HG03060 (cell line): ENCODE data around the gene MAN2B2.

ENCODE experiments used
- ATAC-seq: cut with Tn5 transposase; IDR thresholded peaks from one replicate; pipeline ENCODE4 v1.9.1; 2021; ENCODE audit warnings: low read depth, moderate number of reproducible peaks; ENCODE audit not compliant: unreplicated experiment

Gene MAN2B2

DNA sequence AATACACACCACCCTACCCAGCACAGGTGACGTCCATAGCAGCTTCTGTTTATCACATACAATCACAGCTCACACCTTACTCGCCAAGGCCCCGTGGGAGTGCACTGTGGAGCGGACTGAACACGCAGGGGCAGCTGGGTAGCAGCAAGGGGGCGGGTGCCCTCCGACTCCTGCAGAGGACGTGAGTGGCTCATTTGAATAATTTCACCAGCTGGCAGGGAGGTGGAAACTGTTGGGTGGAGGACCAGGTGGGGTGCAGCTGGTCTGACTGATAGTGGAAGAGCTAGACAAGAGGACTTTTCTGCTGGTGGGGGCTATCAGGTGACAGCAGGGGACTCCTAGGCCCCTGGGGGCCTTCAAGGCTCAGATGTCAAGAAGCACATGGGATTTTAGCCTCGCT lies 16.3 kb downstream of the MAN2B2 start:
- no peak for ATAC-seq

DNA sequence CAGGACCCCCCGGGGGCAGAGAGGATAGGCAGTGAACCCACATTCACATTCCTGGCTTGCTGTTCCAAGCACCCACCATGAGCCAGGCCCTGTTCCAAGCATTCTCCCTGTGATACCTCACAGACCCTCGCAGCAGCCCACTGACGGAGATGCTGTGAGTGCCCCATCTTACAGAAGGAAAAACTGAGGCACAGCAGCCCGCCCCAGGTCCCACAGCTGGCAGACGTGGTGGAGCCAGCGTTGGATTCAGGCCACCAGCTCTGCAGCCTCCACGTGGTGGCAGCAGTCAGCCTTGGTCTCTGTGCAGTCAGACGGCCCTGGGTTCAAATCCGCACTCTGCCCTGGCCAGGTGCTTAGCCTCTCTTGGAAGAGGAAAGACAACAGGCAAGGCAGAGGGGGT lies 16.8 kb downstream of the MAN2B2 start:
- no peak for ATAC-seq

DNA sequence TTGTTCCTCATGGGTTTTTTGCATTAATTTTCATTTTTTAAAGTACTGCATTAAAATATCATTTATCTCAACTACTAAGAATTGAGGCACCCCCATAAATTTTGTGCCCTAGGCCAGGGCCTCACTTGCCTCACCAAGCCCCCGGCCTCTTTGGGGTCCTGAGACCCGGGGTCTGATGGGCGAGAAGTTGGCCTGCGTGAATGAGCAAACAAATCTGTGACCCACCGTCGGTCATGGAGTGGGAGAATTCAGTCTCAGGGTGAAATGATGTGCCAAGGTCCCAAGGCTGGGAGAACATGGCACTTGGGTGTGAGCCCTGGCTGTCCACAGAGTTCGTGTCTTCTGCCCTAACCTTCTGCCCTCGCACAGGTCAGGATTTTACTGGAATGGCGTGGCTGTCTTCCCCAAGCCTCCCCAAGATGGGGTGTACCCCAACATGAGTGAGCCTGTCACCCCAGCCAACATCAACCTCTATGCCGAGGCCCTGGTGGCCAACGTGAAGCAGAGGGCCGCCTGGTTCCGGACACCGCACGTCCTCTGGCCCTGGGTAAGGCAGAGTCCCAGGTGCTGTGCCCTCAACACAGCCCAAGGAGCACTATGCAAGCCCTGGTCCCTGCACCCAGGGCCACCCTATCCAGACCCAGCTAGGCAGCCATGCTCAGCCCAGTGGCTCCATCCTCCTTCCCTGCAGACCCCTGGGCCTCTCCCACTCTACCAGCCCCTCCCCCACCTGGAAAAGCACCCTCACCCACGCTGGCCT lies 18.0 kb downstream of the MAN2B2 start:
- no peak for ATAC-seq

DNA sequence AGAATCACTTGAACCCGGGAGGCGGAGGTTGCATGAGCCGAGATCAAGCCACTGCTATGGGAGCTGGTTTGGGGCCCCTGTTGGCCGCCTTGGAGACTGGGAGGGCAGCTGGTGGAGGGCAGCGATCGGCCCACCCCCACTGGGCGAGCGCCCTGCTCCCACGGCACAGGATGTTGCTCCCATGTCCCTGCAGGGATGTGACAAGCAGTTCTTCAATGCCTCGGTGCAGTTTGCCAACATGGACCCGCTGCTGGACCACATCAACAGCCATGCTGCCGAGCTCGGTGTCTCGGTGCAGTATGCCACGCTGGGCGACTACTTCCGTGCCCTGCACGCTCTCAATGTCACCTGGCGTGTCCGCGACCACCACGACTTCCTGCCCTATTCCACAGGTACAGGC lies 19.4 kb downstream of the MAN2B2 start:
- ATAC-seq = no peak

DNA sequence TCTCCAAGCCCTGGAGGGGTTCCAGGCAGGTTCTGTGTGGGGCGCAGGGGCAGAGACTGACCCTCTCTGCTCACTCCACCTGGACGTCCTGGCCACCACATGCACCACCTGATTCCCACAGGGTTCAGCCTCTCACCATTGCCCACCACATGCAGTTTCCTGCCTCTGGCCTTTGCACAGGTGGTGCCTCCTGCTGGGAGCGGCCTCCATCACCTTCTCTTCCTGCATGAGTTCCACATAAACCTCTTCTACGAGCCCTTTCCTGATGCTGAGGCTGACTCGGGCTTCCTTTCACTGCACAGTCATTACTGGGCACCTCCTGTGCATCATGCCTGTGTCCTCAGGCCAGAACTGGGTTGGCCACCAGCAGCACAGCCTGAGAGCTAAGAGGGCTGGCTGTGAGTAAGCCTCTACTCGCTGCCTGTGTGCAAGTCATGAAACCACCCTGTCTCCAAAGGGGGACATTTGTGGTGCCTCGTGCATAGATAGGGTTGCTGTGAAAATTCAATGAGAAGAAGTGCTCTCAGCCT lies 19.9 kb downstream of the MAN2B2 start:
- ATAC-seq = no peak

DNA sequence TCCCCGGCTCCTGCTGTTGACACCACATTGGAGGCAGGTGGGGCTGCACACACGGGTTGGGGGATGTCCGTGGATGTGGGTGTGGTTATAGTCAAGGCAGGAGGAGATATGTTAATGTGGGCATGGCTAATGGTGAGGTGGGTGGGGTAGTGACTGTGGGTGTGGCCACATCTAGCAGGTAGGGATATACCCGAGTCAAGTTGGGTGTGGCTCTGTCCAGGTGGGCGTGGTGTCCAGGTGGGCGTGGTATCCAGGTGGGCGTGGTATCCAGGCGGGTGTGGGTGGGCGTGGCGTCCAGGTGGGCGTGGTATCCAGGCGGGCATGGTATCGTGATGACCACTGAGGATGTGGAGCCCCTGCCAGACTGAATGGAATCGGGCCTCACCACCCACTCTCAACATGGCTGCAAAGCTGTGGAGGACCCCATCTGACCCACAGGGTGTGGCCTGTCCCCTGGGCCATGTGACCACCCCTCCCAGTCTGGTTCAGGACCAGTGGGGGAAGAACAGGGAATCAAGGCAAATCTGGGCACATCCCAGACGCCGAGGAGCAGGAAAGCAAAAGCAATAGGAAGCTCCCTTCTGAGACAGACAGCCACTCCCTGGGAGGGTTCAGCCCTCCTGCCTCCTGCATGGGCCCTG lies 21.0 kb downstream of the MAN2B2 start:
- no peak for ATAC-seq

DNA sequence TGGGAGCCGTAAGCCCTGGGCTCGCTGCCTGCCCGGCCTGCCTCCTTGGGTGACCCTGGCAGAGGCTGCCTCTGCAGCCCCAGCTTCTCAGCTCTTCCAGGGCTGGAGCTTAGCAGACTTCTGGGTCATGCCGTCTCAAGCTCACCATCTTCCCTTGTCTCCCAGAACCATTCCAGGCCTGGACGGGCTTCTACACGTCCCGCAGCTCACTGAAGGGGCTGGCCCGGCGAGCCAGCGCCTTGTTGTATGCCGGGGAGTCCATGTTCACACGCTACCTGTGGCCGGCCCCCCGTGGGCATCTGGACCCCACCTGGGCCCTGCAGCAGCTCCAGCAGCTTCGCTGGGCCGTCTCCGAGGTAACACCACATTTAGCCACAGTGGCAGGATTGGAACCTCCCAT lies 22.0 kb downstream of the MAN2B2 start:
- no peak for ATAC-seq

DNA sequence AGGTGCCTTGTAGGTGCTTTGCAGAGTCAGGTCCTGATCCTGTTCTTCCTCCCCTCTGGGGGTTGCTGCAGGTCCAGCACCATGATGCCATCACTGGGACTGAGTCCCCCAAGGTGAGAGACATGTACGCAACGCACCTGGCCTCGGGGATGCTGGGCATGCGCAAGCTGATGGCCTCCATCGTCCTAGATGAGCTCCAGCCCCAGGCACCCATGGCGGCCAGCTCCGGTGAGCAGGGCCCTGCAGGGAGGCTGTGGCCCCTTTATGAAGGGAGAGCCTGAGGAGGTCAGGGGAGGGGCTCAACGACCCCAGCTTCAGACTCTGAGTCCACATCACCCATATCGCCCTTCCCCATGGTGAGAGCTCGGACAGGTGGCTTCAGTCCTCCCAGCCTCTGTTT lies 23.1 kb downstream of the MAN2B2 start:
- no peak for ATAC-seq

DNA sequence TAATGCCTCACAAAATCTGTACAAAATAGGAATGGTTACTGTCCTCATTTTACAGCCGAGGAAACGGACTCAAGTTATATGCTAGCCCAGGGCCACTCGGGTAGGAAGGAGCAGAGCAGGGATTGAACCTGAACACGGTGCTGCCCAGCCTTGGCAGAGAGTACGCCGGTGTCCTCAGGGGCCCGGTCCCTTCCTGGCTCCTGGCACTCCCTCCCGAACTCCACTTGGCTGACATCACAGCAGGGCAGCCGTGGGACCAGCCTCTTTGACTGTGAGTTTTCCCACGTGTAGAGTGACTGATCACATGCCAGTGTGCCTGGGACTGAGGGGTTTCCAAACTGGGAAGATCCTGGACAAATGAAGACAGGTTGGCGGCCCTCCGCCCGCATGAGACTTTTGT lies 23.7 kb downstream of the MAN2B2 start:
- ATAC-seq = no peak

DNA sequence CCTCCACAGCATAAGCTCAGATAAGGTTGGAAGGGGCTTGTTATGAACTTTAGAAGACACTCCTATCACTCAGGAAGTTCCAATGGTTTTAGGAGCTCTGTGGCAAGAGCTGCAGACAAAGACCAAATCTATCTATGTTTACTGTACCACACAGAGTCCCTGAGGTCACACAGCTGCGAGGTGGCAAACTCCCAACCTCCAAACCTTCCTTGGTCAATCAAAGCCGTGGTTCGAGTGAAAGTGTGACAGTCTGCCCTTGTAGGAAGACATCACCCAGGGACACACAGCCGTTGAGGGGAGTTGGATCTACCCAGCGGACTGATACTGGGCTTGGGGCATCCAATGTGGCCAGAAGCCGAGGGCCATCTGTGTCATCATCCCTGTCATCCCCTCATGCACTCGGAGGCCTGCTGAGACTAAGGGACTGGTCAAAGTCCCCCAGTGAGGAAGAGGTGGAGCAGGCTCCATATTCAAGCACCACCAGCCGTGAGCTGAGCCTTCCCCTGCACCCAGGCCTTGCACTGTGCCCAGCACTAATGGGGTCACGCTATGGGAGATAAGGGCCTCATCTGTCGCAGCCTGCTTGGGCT lies 26.8 kb downstream of the MAN2B2 start:
- no peak for ATAC-seq

DNA sequence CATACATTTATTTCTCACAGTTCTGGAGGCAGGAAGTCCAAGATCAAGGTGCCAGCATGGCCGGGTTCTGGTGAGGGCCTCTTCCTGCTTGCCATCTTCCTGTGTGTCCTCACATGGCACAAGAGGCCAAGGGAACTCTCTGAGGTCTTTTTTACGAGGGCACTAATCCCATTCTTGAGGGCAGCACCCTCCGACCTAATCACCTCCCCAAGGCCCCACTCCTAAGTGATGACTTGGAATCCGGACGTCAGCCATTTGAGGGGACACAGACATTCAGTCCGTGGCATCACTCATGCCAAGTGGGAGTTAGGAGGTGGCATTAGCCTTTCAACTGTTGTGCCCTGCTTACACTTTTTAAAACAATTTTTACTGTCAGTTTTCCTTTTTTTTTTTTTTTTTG lies 27.3 kb downstream of the MAN2B2 start:
- no peak for ATAC-seq

DNA sequence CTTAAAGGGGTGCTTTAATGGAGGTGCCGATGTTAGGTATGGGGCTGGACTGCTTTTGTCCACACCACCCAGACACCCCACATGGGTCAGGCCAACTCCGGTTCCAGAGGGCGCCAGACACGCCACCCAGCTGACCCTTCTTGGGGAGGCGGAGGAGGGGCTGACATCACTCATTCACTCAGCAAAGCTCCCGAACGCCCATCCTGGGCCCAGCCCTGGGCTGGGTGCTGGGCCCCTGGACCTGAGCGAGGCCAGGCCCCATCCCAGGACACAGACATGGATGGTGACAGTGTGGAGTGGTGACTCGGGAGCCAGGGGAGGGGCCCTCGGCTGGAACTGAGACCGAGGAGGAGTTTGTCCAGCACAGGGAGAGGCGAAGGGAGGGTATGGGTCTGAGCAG lies 28.1 kb downstream of the MAN2B2 start:
- ATAC-seq = no peak

DNA sequence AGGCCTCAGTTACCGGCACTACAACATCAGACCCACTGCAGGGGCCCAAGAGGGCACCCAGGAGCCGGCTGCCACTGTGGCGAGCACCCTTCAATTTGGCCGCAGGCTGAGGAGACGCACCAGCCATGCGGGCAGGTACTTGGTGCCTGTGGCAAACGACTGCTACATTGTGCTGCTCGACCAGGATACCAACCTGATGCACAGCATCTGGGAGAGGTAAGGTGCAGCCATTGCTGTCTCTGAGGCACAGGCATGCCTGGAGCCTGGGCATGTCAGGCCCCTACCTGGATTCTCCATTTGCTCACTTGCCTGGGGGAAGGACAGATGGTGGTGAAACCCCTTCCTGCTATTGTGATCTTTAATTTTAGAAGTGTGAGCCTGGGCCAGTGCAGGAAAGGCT lies 30.1 kb downstream of the MAN2B2 start:
- no peak for ATAC-seq

DNA sequence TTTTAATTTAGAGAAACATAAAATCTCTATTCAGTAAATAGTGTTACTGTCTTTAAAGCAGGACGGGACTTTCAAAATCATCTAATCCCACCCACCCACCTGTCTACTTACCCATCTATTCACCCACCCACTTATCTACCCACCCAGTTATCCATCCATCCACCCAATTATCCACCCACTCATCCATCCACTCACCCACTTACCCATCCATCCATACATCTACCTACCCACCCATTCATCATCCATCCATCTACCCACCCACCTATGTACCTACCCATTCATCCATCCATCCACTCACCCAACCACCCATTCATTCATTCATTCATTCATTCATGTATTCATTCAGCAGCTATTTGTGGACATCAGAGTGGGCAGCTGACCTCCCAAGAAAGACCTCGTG lies 30.6 kb downstream of the MAN2B2 start:
- ATAC-seq = no peak

DNA sequence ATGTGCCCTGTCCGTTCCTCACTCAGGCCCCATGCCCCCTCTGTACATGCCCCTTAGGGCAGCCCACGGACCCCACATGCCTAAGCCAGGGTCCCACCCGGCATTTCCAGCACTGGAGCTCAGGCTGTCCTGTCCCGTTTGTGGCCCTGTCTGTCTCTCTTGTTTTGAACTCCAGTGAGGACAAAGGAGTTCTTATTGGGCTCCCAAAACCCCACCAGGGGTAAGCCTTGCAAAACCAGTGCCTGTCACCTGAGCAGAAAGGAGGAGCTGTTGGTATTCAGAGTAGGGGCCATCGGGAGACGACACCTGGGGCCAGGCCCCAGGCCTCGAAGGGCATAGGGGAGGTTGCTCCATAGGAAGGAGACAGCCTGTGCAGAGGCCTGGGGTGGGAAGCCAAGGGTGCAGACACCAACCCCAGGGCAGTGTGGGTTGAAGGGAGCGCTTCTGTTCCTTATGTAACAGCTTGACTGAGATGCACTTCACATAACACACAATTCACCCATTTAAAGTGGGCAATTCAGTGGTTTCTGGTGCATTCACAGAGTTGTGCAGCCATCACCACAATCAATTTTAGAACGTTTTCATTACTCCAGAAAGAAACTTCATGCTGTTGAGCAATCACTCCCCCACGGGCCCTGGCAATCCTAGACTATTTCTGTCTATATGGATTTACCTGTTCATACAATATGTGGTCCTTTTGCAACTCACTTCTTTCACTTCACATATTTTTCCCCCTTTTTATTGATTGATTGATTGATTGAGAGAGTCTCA lies 31.7 kb downstream of the MAN2B2 start:
- ATAC-seq = no peak

DNA sequence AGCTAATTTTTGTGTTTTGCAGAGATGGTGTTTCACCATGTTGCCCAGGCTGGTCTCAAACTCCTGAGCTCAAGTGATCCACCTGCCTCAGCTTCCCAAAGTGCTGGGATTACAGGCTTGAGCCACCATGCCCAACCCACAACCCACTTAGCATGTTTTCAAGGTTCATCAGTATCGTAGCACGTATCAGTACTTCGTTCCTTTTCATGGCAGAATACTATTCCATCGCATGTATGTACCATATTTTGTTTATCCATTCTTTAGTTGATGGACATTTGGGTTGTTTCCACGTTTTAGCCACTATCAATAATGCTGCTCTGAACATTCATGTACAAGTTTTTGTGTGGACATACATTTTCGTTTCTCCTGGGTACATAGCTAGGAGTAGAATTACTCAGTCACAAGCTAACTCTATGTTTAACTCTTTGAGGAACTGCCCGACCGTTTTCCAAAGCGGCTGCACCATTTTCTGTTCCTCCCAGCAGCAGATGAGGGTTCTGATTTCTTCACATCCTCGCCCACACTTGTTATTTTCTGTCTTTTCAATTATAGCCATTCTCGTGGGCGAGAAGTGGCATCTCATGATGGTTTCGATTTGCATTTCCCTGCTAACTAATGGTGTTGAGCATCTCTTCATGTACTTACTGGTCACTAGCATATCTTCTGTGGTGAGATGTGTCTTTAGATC lies 32.5 kb downstream of the MAN2B2 start:
- ATAC-seq = no peak

DNA sequence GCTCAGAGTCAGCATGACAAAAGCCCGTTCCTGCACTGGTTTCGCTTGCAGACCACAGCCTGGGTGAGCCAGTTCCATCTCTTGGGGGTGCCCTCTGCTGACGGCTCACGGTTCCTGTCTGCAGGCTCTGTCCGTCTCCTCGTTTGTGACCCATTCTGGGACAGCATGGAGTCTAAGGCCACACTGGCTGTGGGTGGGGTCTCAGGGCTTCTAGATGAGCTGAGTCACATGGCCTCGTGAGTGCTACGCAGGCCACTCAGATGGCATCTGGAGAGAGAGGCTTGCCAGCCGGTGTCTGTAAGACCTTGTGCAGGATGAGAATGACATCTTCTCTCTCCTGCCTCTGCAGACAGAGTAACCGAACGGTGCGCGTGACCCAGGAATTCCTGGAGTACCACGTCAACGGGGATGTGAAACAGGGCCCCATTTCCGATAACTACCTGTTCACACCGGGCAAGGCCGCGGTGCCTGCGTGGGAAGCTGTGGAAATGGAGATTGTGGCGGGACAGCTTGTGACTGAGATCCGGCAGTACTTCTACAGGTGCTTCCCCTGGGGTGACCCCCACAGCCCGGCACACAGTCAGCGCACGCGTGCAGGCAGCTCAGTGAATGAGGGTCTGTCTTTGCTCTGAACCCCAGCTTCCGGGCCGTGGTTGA lies 33.9 kb downstream of the MAN2B2 start:
- no peak for ATAC-seq

DNA sequence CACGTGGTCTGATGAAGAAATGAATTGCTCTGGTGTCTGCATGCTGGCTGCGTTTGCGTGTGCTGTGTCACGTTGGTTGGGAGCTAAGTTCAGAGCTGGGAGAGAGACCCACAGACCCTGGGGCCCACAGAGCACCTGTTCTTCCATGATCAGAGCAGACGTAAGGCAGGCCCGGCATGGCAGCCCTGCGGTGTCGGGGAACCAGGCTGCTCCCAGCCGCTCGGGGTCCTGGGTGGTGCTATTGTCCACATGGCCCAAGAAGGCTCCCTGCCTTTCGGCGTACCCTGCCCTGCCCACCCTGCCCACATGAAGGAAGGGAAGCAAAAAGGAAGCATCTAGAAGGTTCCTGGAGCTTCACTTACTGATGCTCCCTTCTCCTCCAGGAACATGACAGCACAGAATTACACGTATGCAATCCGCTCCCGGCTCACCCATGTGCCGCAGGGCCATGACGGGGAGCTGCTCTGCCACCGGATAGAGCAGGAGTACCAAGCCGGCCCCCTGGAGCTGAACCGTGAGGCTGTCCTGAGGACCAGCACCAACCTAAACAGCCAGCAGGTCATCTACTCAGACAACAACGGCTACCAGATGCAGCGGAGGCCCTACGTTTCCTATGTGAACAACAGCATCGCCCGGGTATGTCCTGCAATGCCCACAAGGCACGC lies 34.6 kb downstream of the MAN2B2 start:
- ATAC-seq = no peak

DNA sequence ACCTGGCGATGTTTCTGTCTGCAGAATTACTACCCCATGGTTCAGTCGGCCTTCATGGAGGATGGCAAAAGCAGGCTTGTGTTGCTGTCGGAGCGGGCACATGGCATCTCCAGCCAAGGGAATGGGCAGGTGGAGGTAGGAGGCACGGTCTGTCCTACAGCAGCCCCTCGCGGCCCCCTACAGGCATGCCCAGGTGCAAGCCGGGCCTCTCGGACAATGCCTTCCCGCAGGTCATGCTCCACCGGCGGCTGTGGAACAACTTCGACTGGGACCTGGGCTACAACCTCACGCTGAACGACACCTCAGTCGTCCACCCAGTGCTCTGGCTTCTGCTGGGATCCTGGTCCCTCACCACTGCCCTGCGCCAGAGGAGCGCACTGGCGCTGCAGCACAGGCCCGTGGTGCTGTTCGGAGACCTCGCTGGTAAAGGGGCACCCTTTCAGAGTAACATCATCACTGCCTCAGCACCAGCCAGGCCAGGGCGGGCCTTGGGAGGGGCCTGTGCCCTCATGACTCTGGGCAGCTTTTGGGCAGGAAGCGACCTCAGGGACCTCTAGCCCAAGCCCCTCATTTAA lies 36.0 kb downstream of the MAN2B2 start:
- ATAC-seq = no peak
